Left ventricle myocardium inferior (tissue), 1 donor: Measurements from ENCODE around the gene KRT6C. TPM values are rescaled to one million over a fixed set of nuclear protein-coding genes. Genes with fewer than 3 reads are reported as not detected.

Experiments
- DNase-seq: peaks from one replicate; pipeline ENCODE4 v3.0.0-alpha.2; 2020
- H3K27ac ChIP-seq: fragments of 200-600 bp; replicated peaks from 2 replicates; pipeline ENCODE4 v1.8.0; 2021
- H3K27me3 ChIP-seq: fragments of 200-600 bp; 2 replicates; pipeline ENCODE4 v1.8.0; 2021; ENCODE audit warnings: low read depth
- H3K36me3 ChIP-seq: fragments of 200-600 bp; 2 replicates; pipeline ENCODE4 v1.8.0; 2021
- H3K4me1 ChIP-seq: fragments of 200-600 bp; 2 replicates; pipeline ENCODE4 v1.8.0; 2021
- H3K4me3 ChIP-seq: fragments of 200-600 bp; 2 replicates; pipeline ENCODE4 v1.8.0; 2021; ENCODE audit warnings: mild to moderate bottlenecking, moderate library complexity
- H3K9me3 ChIP-seq: fragments of 200-600 bp; replicated peaks from 2 replicates; pipeline ENCODE4 v1.8.0; 2021
- CTCF ChIP-seq: fragments of 200-600 bp; IDR thresholded peaks from 2 replicates; pipeline ENCODE4 v1.8.0; 2021; ENCODE audit warnings: antibody characterized with exemption, mild to moderate bottlenecking, borderline replicate concordance
- intact Hi-C: fragments of 100-400 bp; cut with micrococcal nuclease; formaldehyde crosslinking; loops from one replicate; pipeline ENCODE4 v1.11.0; 2022
- total RNA-seq: library from RNA; stranded (reverse); fragmentation: NEBNext Ultra II Directional; extraction: Animal tissue kit (Norgen Biotek cat#: 25700); gene quantifications from one replicate; pipeline ENCODE4 v1.2.1, GENCODE V29; 2021
- donor health status: DM: no; HTN: yes; CAD: no; lungs with severe emphysema.

Gene KRT6C
- total RNA-seq, 1 donor from 2014 or later: not detected

DNA sequence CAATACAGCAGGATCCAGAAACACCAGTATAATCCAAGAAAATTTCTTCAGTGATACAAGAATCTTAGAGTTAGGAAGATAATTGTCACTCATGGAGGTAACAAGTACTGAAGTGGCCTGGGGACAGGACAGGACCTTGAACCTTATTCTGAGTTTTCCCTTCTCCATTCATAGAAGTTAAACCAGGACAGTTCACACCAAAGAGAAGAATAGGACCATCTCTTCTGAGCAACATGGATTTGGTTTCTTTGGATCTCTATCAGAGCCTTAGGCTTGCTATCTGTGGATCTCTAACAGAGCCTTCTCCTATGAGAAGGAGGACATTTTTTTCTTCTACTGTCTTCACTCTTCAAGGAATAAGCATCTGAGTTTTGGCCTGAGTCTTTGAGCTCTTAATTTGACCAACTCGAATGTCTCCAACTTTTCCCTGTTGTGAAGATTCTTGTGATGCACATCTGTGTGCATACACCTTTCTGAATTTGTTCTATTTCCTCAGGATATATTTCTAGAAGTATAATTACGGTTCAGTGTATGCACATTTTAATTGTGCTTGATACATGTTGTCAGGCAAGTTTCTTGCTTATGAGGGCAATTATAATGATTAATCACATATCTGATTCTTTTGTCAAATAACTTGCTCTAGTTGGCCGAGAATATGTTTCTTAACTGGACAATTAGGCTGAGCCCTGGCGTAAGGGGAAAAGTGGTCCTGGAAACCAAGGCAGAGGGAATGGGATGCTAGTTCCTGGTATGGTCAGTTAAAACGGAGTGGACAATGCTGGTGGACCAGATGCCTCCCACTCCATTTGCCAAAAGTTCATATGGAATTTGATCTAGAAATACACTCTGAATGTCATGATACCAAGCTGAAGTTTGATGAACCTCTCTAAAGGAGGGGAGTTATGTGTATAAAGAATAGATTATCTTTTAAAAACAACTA, 12.8 kb upstream of the KRT6C start:
- no peak for TF ChIP-seq CTCF
- Histone ChIP-seq H3K27ac (no peak overlapping the region), H3K36me3 (no peaks in the 10 kb centered on the region), H3K4me3 (no peak overlapping the region), H3K27me3 (peaks cover 77% of the 10 kb centered on the region), H3K4me1 (no peaks in the 10 kb centered on the region), H3K9me3 (peaks cover 21% of the 10 kb centered on the region)
- intact Hi-C loops: no loop called here
- DNase-seq: no peak

DNA sequence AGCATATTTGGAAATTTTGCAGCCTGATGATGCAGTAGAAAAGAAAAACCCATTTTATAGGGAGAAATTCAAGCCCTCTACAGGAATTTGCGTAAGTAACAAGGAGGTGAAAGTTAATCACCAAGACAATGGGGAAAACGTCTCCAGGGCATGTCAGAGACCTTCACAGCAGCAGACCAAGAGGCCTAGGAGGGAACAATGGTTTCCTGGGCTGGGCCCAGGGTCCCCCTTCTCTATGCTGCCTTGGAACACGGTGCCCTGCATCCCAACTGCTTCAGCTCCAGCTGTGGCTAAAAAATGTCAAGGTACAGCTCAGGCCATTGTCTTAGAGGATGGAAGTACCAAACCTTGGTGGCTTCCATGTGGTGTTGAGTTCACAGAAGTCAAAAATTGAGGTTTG, 6.5 kb upstream of the KRT6C start:
- TF ChIP-seq CTCF: no peak
- Histone ChIP-seq H3K4me1 (no peaks in the 10 kb centered on the region), H3K4me3 (no peak overlapping the region), H3K9me3 (peaks cover 22% of the 10 kb centered on the region), H3K27me3 (peaks cover 47% of the 10 kb centered on the region), H3K27ac (no peak overlapping the region), H3K36me3 (no peaks in the 10 kb centered on the region)
- intact Hi-C loops: no loop called here
- DNase-seq: no peak

DNA sequence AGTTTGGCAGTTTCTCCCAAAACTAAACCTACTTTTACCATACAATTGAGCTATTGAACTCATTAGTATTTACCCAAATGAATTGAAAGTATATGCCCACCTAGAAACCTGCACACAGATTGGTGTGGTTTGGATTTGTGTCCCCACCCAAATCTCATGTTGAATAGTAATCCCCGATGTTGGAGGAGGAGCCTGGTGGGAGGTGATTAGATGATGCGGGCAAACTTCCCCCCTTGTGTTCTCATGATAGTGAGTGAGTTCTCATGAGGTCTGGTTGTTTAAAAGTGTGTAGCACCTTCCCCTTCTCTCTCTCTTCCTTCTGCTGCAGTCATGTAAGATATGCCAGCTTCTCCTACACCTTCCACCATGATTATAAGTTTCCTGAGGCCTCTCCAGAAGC, 4.0 kb upstream of the KRT6C start:
- Histone ChIP-seq H3K4me1 (no peaks in the 10 kb centered on the region), H3K4me3 (no peak overlapping the region), H3K27ac (no peak overlapping the region), H3K27me3 (peaks cover 22% of the 10 kb centered on the region), H3K9me3 (peaks cover 5% of the 10 kb centered on the region), H3K36me3 (no peaks in the 10 kb centered on the region)
- TF ChIP-seq CTCF: no peak
- intact Hi-C loops: no loop called here
- no peak for DNase-seq

- Histone ChIP-seq H3K27ac (no peak overlapping the region), H3K9me3 (peaks cover 5% of the 10 kb centered on the region), H3K4me1 (no peaks in the 10 kb centered on the region), H3K4me3 (no peak overlapping the region), H3K36me3 (no peaks in the 10 kb centered on the region), H3K27me3 (peaks cover 12% of the 10 kb centered on the region)
- intact Hi-C loops: no loop called here
- DNase-seq: no peak
- no peak for TF ChIP-seq CTCF
These were observed 607 bp upstream of the KRT6C start for GRCh38 chr12:52474212-52474611.

DNA sequence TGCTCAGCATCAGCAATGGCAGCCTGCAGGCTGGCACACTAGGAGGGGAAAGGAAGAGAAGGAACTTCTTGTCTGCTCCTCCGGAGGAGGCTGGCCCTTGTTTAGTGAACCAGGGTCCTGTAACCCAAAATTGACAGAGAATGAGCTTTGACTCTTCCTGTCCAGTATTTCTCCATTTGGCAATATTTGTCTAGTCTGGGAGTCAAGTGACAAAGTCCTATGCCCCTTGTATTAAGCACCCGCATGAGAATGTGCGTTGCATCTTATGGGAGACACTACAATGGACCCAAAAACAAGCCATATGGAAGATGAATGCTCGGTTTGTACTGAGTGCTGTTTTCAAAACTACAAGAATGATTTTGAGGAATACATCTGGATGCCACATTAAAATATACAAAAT, 3.8 kb downstream of the KRT6C start:
- no peak for DNase-seq
- no peaks in the 10 kb centered on the region for H3K4me1 ChIP-seq
- no peak overlapping the region for H3K27ac ChIP-seq
- H3K27me3 ChIP-seq: peaks cover 40% of the 10 kb centered on the region
- TF ChIP-seq CTCF: no peak
- no peaks in the 10 kb centered on the region for H3K9me3 ChIP-seq
- H3K4me3 ChIP-seq: no peak overlapping the region
- H3K36me3 ChIP-seq: no peaks in the 10 kb centered on the region
- intact Hi-C loops: no loop called here
